DOHH2 (cell line): ENCODE measurements around the gene DCLK1.

Source experiments
- H3F3A ChIP-seq: fragments of 200-600 bp; sonication (generic), shearing (Covaris generic); 2 replicates; pipeline ENCODE4 v1.6.0; 2016; ENCODE audit warnings: antibody characterized with exemption, mild to moderate bottlenecking; ENCODE audit not compliant: control insufficient read depth, insufficient read depth
- H3K27ac ChIP-seq: fragments of 200-600 bp; sonication (generic); 2 replicates; pipeline ENCODE4 v1.5.1; 2014; ENCODE audit warnings: low read depth, mild to moderate bottlenecking, low read length, moderate library complexity
- H3K27me3 ChIP-seq: fragments of 200-600 bp; sonication (generic); 2 replicates; pipeline ENCODE4 v1.6.1; 2014; ENCODE audit warnings: mild to moderate bottlenecking, low read length, mixed read lengths; ENCODE audit not compliant: control insufficient read depth
- H3K36me3 ChIP-seq: fragments of 200-600 bp; sonication (generic); 2 replicates; pipeline ENCODE4 v1.6.1; 2014; ENCODE audit warnings: mild to moderate bottlenecking, low read length, moderate library complexity, mixed read lengths; ENCODE audit not compliant: control insufficient read depth
- H3K4me1 ChIP-seq: fragments of 200-600 bp; sonication (generic); 2 replicates; pipeline ENCODE4 v1.6.1; 2014; ENCODE audit warnings: mild to moderate bottlenecking, low read length, mixed read lengths; ENCODE audit not compliant: control insufficient read depth
- H3K4me2 ChIP-seq: fragments of 200-600 bp; sonication (generic); 2 replicates; pipeline ENCODE4 v1.6.0; 2014; ENCODE audit warnings: mild to moderate bottlenecking, low read length, moderate library complexity
- H3K4me3 ChIP-seq: fragments of 200-600 bp; sonication (generic); 2 replicates; pipeline ENCODE4 v1.5.1; 2014; ENCODE audit warnings: mild to moderate bottlenecking, low read length, mixed read lengths
- H3K79me2 ChIP-seq: fragments of 200-600 bp; sonication (generic); 2 replicates; pipeline ENCODE4 v1.6.1; 2014; ENCODE audit warnings: mild to moderate bottlenecking, low read length, mixed read lengths; ENCODE audit not compliant: control insufficient read depth
- H3K9me2 ChIP-seq: fragments of 200-600 bp; sonication (generic); replicated peaks from 2 replicates; pipeline ENCODE4 v1.6.1; 2014; ENCODE audit warnings: mild to moderate bottlenecking, low read length, mixed read lengths; ENCODE audit not compliant: control insufficient read depth
- H3K9me3 ChIP-seq: fragments of 200-600 bp; sonication (generic); 2 replicates; pipeline ENCODE4 v1.6.1; 2014; ENCODE audit warnings: antibody characterized with exemption, low read length, mixed read lengths; ENCODE audit not compliant: control insufficient read depth, insufficient read depth
- H4K20me1 ChIP-seq: fragments of 200-600 bp; sonication (generic); 2 replicates; pipeline ENCODE4 v1.6.0; 2014; ENCODE audit warnings: low read depth, mild to moderate bottlenecking, antibody characterized with exemption, low read length, moderate library complexity; ENCODE audit not compliant: control insufficient read depth, insufficient read depth
- EZH2phosphoT487 ChIP-seq: fragments of 200-600 bp; sonication (generic); IDR thresholded peaks from 2 replicates; pipeline ENCODE4 v1.6.1; 2017; ENCODE audit warnings: borderline replicate concordance, mild to moderate bottlenecking, antibody characterized with exemption, low read length, moderate library complexity, mixed read lengths
- TF ChIP-seq, protein P1 (sequence below): fragments of 200-600 bp; sonication (generic); IDR thresholded peaks from one replicate; pipeline ENCODE4 v1.5.1; 2014; ENCODE audit warnings: antibody characterized with exemption, mild to moderate bottlenecking, low read depth, low read length; ENCODE audit not compliant: poor library complexity, severe bottlenecking

The DCLK1 gene

DNA sequence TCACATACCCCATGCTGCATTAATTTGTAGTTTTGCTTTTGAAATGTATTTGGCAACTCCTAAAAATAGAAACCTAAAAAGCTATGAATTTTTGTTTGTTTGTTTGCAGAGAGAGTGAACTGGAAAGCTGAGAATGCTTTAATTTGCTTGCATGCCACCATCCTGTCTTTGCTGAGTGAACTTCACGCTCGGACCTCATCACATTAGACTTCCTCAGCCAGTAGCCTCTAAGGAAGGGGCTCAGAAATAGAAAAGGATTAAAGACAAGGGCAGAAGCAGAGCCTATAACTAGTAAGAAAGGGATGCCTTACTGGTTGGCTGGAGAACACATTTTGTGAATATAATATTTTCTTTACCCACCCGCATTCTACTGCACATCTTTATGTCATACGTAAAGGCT, 275.1 kb downstream of the DCLK1 start:
- no peaks in the 10 kb centered on the region for H3K79me2 ChIP-seq
- H3F3A ChIP-seq = no peaks in the 10 kb centered on the region
- no peak overlapping the region for H3K4me2 ChIP-seq

DNA sequence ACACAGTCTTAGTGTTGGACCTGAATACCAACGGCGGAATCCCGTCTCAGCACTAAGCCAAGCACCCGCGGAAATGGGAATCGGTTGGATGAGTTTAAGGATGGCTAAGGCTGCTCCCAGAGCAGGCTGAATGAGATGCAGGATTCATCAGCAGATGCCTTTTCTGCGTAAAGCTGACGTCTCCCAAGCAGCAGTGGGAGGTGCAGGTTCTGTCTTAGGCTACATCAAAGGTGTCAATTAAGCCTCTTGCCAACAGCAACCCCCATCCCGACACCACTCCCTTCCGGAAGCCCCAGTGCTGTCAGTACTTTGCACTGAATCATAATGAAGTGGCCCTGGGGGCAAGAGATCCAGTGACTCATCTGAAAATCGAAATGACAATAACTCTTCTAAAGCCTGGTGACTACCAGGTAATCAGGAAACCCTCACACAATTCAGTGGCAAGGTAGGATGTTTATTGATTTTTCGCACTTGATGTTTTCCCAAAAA, 275.6 kb downstream of the DCLK1 start:
- Histone ChIP-seq H4K20me1 (no peaks in the 10 kb centered on the region), H3F3A (no peaks in the 10 kb centered on the region), H3K4me2 (no peak overlapping the region), H3K79me2 (no peaks in the 10 kb centered on the region), H3K4me1 (no peaks in the 10 kb centered on the region), H3K27me3 (peaks cover 23% of the 10 kb centered on the region), H3K4me3 (no peak overlapping the region), H3K9me3 (0 out of 2 replicates have a peak, but pooled peaks cover 3% of the 10 kb centered on the region), H3K36me3 (no peaks in the 10 kb centered on the region), H3K27ac (no peak overlapping the region), H3K9me2 (no peaks in the 10 kb centered on the region)
- TF ChIP-seq EZH2phosphoT487 = no peak
- TF ChIP-seq, protein P1, sequence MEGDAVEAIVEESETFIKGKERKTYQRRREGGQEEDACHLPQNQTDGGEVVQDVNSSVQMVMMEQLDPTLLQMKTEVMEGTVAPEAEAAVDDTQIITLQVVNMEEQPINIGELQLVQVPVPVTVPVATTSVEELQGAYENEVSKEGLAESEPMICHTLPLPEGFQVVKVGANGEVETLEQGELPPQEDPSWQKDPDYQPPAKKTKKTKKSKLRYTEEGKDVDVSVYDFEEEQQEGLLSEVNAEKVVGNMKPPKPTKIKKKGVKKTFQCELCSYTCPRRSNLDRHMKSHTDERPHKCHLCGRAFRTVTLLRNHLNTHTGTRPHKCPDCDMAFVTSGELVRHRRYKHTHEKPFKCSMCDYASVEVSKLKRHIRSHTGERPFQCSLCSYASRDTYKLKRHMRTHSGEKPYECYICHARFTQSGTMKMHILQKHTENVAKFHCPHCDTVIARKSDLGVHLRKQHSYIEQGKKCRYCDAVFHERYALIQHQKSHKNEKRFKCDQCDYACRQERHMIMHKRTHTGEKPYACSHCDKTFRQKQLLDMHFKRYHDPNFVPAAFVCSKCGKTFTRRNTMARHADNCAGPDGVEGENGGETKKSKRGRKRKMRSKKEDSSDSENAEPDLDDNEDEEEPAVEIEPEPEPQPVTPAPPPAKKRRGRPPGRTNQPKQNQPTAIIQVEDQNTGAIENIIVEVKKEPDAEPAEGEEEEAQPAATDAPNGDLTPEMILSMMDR = no peak

More for the DNA sequence above, 275.1 kb downstream of the DCLK1 start:
- Histone ChIP-seq H3K4me3 (no peak overlapping the region), H3K27me3 (peaks cover 23% of the 10 kb centered on the region), H3K4me1 (no peaks in the 10 kb centered on the region), H3K27ac (no peak overlapping the region), H3K36me3 (no peaks in the 10 kb centered on the region), H3K9me3 (0 out of 2 replicates have a peak, but pooled peaks cover 1% of the 10 kb centered on the region), H3K9me2 (no peaks in the 10 kb centered on the region), H4K20me1 (no peaks in the 10 kb centered on the region)
- TF ChIP-seq, protein P1 = no peak
- no peak for TF ChIP-seq EZH2phosphoT487

DNA sequence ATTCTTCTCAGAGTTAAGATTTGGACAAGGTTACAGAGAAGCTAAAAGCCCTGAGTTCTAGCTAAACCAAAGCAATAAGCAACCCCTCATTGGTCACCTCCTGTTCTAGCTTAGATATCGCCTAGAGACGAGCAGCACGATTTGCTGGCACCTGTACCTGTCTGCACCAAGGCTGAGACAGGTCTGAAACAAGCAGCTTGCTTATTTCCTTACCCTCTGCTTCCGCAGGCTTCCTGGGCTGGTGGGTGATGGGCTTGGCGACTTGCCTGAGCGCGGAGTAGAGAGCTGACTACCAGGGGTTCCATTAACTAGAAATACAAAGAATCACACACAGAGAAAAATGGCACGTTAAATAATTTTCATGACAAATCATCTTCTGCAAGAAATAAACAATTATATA, 276.9 kb downstream of the DCLK1 start:
- TF ChIP-seq, protein P1 = no peak
- TF ChIP-seq EZH2phosphoT487 = no peak
- Histone ChIP-seq H3F3A (no peaks in the 10 kb centered on the region), H3K4me2 (no peak overlapping the region), H3K9me2 (no peaks in the 10 kb centered on the region), H3K27me3 (peaks cover 23% of the 10 kb centered on the region), H3K36me3 (no peaks in the 10 kb centered on the region), H3K4me1 (no peaks in the 10 kb centered on the region), H4K20me1 (no peaks in the 10 kb centered on the region), H3K27ac (no peak overlapping the region), H3K9me3 (0 out of 2 replicates have a peak, but pooled peaks cover 3% of the 10 kb centered on the region), H3K79me2 (no peaks in the 10 kb centered on the region), H3K4me3 (no peak overlapping the region)
